ENCODE measurements around the gene AUTS2. TPM values are rescaled to one million over a fixed set of nuclear protein-coding genes. Genes with fewer than 3 reads are reported as not detected.

AUTS2 gene
- total and polyA plus RNA-seq, 2 experiments from 2014 or later: 32.0 to 91.0 TPM

DNA sequence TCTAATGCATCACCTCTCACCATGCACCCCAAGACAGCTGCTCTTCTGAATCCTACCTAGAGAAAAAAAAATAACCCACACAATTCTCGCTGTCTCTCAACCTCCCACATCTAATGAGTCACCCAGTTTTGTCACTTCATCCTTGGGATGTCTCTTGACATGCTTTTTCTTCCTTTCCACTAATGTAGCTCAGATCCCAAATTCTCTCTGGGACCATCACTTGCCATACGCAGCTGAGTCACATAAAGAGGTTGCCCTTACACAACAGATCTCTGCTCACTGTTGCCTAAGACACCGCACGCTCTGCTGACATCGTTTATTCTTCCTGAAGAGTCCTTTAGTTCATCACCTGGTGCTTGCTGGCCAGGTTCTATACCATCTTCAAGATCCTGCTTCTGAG lies 927.7 kb downstream of the AUTS2 start:
- H3K27me3 ChIP-seq (ENCODE audit: insufficient read depth): no peaks in the 10 kb centered on the region
- no peaks in the 10 kb centered on the region for H4K20me1 ChIP-seq (replicated peaks; ENCODE audit: insufficient read depth)
- Mint-ChIP-seq H3K4me1 (peaks cover under 1% of the 10 kb centered on the region; the same call in 1 of the 3 replicates), H3K4me3 (no peak overlapping the region), H3K9me3 (no peaks in the 10 kb centered on the region), H3K27ac (no peak overlapping the region), H3K36me3 (ENCODE audit: low read depth) (no peaks in the 10 kb centered on the region), H3K27me3 (ENCODE audit: insufficient read depth, low read depth, poor library complexity) (no peaks in the 10 kb centered on the region)
- H3K4me3 ChIP-seq: no peak overlapping the region
- no peak overlapping the region for H2AFZ ChIP-seq
- ATAC-seq (no peak), DNase-seq (ENCODE audit: low spot score) (no peak)
- H3F3A ChIP-seq (replicated peaks; ENCODE audit: low read depth): no peaks in the 10 kb centered on the region
- no peak for TF ChIP-seq JUNB (IDR thresholded peaks at IDR 0.05; ENCODE audit: unreplicated experiment)
- no peaks in the 10 kb centered on the region for H3K36me3 ChIP-seq (ENCODE audit: insufficient read depth)
- no peak overlapping the region for H3K4me2 ChIP-seq
- peaks cover 3% of the 10 kb centered on the region; the same call in 1 of the 2 replicates for H3K9me2 ChIP-seq (ENCODE audit: insufficient read depth)
- no peaks in the 10 kb centered on the region for H3K79me2 ChIP-seq (replicated peaks; ENCODE audit: insufficient read depth)
- H3K27ac ChIP-seq (ENCODE audit: low read depth): no peak overlapping the region
- no peaks in the 10 kb centered on the region for H3K4me1 ChIP-seq (ENCODE audit: insufficient read depth)

DNA sequence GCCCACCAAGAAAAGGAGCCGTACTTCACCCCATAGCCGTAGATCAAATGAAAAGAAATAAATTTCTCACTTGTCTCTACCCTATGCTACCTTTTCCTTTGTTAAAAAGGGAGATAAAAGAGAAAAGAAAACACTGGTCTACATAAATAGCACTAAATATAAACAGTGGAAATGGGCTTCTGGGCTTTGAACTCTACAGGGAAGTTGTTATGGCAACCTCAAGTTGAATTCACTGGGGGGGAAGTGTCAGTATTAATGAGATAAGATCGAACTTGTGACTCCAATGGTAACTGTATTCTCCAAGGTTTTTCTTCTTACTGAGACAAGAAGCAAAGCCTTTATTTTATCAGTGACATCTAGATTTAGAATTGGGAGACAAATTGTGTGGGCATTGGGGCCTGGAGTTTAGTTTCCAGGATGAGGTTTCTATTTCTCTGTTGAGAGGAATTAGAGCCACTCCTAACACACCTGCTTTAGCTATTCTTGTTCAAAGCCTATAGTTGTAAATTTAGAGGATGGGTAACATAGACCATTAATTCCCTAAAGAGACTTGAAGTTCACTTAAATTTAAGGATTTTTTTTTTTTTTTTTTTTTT lies 929.3 kb downstream of the AUTS2 start:
- TF ChIP-seq, protein P1, sequence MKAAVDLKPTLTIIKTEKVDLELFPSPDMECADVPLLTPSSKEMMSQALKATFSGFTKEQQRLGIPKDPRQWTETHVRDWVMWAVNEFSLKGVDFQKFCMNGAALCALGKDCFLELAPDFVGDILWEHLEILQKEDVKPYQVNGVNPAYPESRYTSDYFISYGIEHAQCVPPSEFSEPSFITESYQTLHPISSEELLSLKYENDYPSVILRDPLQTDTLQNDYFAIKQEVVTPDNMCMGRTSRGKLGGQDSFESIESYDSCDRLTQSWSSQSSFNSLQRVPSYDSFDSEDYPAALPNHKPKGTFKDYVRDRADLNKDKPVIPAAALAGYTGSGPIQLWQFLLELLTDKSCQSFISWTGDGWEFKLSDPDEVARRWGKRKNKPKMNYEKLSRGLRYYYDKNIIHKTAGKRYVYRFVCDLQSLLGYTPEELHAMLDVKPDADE (IDR thresholded peaks at IDR 0.05): no peak
- no peak for TF ChIP-seq NANOG (IDR thresholded peaks at IDR 0.05; ENCODE audit: borderline replicate concordance)
- no peak for TF ChIP-seq EZH2phosphoT487 (IDR thresholded peaks at IDR 0.05; ENCODE audit: unreplicated experiment)
- TF ChIP-seq JUNB (IDR thresholded peaks at IDR 0.05; ENCODE audit: unreplicated experiment): no peak
- TF ChIP-seq EZH2 (IDR thresholded peaks at IDR 0.05; ENCODE audit: low read depth, unreplicated experiment): no peak
- no peak for TF ChIP-seq POLR2AphosphoS5 (IDR thresholded peaks at IDR 0.05; ENCODE audit: low read depth)
- TF ChIP-seq, protein P2, sequence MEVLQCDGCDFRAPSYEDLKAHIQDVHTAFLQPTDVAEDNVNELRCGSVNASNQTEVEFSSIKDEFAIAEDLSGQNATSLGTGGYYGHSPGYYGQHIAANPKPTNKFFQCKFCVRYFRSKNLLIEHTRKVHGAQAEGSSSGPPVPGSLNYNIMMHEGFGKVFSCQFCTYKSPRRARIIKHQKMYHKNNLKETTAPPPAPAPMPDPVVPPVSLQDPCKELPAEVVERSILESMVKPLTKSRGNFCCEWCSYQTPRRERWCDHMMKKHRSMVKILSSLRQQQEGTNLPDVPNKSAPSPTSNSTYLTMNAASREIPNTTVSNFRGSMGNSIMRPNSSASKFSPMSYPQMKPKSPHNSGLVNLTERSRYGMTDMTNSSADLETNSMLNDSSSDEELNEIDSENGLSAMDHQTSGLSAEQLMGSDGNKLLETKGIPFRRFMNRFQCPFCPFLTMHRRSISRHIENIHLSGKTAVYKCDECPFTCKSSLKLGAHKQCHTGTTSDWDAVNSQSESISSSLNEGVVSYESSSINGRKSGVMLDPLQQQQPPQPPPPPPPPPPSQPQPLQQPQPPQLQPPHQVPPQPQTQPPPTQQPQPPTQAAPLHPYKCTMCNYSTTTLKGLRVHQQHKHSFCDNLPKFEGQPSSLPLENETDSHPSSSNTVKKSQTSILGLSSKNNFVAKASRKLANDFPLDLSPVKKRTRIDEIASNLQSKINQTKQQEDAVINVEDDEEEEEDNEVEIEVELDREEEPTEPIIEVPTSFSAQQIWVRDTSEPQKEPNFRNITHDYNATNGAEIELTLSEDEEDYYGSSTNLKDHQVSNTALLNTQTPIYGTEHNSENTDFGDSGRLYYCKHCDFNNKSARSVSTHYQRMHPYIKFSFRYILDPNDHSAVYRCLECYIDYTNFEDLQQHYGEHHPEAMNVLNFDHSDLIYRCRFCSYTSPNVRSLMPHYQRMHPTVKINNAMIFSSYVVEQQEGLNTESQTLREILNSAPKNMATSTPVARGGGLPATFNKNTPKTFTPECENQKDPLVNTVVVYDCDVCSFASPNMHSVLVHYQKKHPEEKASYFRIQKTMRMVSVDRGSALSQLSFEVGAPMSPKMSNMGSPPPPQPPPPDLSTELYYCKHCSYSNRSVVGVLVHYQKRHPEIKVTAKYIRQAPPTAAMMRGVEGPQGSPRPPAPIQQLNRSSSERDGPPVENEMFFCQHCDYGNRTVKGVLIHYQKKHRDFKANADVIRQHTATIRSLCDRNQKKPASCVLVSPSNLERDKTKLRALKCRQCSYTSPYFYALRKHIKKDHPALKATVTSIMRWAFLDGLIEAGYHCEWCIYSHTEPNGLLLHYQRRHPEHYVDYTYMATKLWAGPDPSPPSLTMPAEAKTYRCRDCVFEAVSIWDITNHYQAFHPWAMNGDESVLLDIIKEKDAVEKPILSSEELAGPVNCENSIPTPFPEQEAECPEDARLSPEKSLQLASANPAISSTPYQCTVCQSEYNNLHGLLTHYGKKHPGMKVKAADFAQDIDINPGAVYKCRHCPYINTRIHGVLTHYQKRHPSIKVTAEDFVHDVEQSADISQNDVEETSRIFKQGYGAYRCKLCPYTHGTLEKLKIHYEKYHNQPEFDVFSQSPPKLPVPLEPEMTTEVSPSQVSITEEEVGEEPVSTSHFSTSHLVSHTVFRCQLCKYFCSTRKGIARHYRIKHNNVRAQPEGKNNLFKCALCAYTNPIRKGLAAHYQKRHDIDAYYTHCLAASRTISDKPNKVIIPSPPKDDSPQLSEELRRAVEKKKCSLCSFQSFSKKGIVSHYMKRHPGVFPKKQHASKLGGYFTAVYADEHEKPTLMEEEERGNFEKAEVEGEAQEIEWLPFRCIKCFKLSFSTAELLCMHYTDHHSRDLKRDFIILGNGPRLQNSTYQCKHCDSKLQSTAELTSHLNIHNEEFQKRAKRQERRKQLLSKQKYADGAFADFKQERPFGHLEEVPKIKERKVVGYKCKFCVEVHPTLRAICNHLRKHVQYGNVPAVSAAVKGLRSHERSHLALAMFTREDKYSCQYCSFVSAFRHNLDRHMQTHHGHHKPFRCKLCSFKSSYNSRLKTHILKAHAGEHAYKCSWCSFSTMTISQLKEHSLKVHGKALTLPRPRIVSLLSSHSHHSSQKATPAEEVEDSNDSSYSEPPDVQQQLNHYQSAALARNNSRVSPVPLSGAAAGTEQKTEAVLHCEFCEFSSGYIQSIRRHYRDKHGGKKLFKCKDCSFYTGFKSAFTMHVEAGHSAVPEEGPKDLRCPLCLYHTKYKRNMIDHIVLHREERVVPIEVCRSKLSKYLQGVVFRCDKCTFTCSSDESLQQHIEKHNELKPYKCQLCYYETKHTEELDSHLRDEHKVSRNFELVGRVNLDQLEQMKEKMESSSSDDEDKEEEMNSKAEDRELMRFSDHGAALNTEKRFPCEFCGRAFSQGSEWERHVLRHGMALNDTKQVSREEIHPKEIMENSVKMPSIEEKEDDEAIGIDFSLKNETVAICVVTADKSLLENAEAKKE (CRISPR knock-in tag; IDR thresholded peaks at IDR 0.05): no peak
- TF ChIP-seq STAT1 (IDR thresholded peaks at IDR 0.05; ENCODE audit: unreplicated experiment): no peak
- H3K4me2 ChIP-seq: no peak overlapping the region
- no peaks in the 10 kb centered on the region for H3K79me2 ChIP-seq (replicated peaks; ENCODE audit: insufficient read depth)

More for the DNA sequence above, 929.3 kb downstream of the AUTS2 start:
- H3K27me3 ChIP-seq (ENCODE audit: insufficient read depth): no peaks in the 10 kb centered on the region
- H3F3A ChIP-seq (replicated peaks; ENCODE audit: low read depth): no peaks in the 10 kb centered on the region
- H2AFZ ChIP-seq: no peak overlapping the region
- Mint-ChIP-seq H3K27ac (no peak overlapping the region), H3K36me3 (ENCODE audit: low read depth) (no peaks in the 10 kb centered on the region), H3K9me3 (no peaks in the 10 kb centered on the region), H3K4me3 (no peak overlapping the region), H3K27me3 (ENCODE audit: insufficient read depth, low read depth, poor library complexity) (no peaks in the 10 kb centered on the region), H3K4me1 (no peaks in the 10 kb centered on the region)
- DNase-seq (ENCODE audit: low spot score) (no peak), ATAC-seq (no peak)
- H3K4me3 ChIP-seq: no peak overlapping the region
- no peaks in the 10 kb centered on the region for H3K36me3 ChIP-seq (ENCODE audit: insufficient read depth)
- H3K9me2 ChIP-seq (ENCODE audit: insufficient read depth): no peaks in the 10 kb centered on the region; the same call in 1 of the 2 replicates
- H4K20me1 ChIP-seq (replicated peaks; ENCODE audit: insufficient read depth): no peaks in the 10 kb centered on the region
- no peaks in the 10 kb centered on the region for H3K4me1 ChIP-seq (ENCODE audit: insufficient read depth)
- no peak overlapping the region for H3K27ac ChIP-seq (ENCODE audit: low read depth)

Data from GM23338 (cell line).